ENCODE measurements around the gene OR8B3. TPM values are rescaled to one million over a fixed set of nuclear protein-coding genes. Genes with fewer than 3 reads are reported as not detected.

Gene OR8B3
- total and polyA plus RNA-seq, 2 experiments from 2014 or later, result not detected

DNA sequence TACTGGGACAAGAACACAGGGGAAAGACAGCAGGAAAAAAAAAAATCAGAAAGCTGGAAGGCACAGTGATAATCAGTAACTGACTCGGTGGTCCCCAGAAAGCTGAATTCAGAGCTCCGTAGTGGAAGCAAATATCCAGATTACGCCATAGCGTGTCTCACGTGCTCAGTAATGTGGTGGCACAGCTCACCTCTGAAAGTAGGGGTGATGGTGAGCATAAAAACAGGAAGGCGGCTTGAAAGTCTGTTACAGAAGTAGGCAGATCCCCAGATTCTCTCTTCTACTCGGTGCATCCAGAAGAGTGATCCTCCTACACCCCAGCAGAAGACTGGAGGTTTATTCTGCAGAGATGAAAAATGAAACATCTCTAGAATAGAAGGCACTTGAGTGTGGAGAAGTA lies 11.1 kb upstream of the OR8B3 start:
- Histone ChIP-seq H3K4me3 (no peak overlapping the region), H2AFZ (no peak overlapping the region), H3K4me1 (ENCODE audit: insufficient read depth) (no peaks in the 10 kb centered on the region), H4K20me1 (replicated peaks; ENCODE audit: insufficient read depth) (no peaks in the 10 kb centered on the region), H3K79me2 (replicated peaks; ENCODE audit: insufficient read depth) (no peaks in the 10 kb centered on the region), H3F3A (replicated peaks; ENCODE audit: low read depth) (no peaks in the 10 kb centered on the region), H3K9me2 (ENCODE audit: insufficient read depth) (no peaks in the 10 kb centered on the region), H3K27me3 (ENCODE audit: insufficient read depth) (no peaks in the 10 kb centered on the region), H3K27ac (ENCODE audit: low read depth) (no peak overlapping the region), H3K36me3 (ENCODE audit: insufficient read depth) (no peaks in the 10 kb centered on the region), H3K4me2 (no peak overlapping the region)
- Mint-ChIP-seq H3K4me3 (no peak overlapping the region), H3K27ac (no peak overlapping the region), H3K36me3 (ENCODE audit: low read depth) (no peaks in the 10 kb centered on the region), H3K9me3 (no peaks in the 10 kb centered on the region), H3K27me3 (ENCODE audit: insufficient read depth, low read depth, poor library complexity) (no peaks in the 10 kb centered on the region), H3K4me1 (no peaks in the 10 kb centered on the region)
- ATAC-seq, result no peak
- no peak for DNase-seq (ENCODE audit: low spot score)
- TF ChIP-seq NANOG (IDR thresholded peaks at IDR 0.05; ENCODE audit: borderline replicate concordance) (no peak), CREB1 (CRISPR knock-in tag; IDR thresholded peaks at IDR 0.05; ENCODE audit: low read depth) (no peak), EZH2 (IDR thresholded peaks at IDR 0.05; ENCODE audit: low read depth, unreplicated experiment) (no peak), JUNB (IDR thresholded peaks at IDR 0.05; ENCODE audit: unreplicated experiment) (no peak), EZH2phosphoT487 (IDR thresholded peaks at IDR 0.05; ENCODE audit: unreplicated experiment) (no peak), POLR2AphosphoS5 (IDR thresholded peaks at IDR 0.05; ENCODE audit: low read depth) (no peak), STAT1 (IDR thresholded peaks at IDR 0.05; ENCODE audit: unreplicated experiment) (no peak), ZNF114 (CRISPR knock-in tag; IDR thresholded peaks at IDR 0.05) (no peak), ZNF331 (CRISPR knock-in tag; IDR thresholded peaks at IDR 0.05; ENCODE audit: low read depth) (no peak)
- TF ChIP-seq, protein P1, sequence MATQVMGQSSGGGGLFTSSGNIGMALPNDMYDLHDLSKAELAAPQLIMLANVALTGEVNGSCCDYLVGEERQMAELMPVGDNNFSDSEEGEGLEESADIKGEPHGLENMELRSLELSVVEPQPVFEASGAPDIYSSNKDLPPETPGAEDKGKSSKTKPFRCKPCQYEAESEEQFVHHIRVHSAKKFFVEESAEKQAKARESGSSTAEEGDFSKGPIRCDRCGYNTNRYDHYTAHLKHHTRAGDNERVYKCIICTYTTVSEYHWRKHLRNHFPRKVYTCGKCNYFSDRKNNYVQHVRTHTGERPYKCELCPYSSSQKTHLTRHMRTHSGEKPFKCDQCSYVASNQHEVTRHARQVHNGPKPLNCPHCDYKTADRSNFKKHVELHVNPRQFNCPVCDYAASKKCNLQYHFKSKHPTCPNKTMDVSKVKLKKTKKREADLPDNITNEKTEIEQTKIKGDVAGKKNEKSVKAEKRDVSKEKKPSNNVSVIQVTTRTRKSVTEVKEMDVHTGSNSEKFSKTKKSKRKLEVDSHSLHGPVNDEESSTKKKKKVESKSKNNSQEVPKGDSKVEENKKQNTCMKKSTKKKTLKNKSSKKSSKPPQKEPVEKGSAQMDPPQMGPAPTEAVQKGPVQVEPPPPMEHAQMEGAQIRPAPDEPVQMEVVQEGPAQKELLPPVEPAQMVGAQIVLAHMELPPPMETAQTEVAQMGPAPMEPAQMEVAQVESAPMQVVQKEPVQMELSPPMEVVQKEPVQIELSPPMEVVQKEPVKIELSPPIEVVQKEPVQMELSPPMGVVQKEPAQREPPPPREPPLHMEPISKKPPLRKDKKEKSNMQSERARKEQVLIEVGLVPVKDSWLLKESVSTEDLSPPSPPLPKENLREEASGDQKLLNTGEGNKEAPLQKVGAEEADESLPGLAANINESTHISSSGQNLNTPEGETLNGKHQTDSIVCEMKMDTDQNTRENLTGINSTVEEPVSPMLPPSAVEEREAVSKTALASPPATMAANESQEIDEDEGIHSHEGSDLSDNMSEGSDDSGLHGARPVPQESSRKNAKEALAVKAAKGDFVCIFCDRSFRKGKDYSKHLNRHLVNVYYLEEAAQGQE (IDR thresholded peaks at IDR 0.05; ENCODE audit: unreplicated experiment), result no peak
- TF ChIP-seq, protein P2, sequence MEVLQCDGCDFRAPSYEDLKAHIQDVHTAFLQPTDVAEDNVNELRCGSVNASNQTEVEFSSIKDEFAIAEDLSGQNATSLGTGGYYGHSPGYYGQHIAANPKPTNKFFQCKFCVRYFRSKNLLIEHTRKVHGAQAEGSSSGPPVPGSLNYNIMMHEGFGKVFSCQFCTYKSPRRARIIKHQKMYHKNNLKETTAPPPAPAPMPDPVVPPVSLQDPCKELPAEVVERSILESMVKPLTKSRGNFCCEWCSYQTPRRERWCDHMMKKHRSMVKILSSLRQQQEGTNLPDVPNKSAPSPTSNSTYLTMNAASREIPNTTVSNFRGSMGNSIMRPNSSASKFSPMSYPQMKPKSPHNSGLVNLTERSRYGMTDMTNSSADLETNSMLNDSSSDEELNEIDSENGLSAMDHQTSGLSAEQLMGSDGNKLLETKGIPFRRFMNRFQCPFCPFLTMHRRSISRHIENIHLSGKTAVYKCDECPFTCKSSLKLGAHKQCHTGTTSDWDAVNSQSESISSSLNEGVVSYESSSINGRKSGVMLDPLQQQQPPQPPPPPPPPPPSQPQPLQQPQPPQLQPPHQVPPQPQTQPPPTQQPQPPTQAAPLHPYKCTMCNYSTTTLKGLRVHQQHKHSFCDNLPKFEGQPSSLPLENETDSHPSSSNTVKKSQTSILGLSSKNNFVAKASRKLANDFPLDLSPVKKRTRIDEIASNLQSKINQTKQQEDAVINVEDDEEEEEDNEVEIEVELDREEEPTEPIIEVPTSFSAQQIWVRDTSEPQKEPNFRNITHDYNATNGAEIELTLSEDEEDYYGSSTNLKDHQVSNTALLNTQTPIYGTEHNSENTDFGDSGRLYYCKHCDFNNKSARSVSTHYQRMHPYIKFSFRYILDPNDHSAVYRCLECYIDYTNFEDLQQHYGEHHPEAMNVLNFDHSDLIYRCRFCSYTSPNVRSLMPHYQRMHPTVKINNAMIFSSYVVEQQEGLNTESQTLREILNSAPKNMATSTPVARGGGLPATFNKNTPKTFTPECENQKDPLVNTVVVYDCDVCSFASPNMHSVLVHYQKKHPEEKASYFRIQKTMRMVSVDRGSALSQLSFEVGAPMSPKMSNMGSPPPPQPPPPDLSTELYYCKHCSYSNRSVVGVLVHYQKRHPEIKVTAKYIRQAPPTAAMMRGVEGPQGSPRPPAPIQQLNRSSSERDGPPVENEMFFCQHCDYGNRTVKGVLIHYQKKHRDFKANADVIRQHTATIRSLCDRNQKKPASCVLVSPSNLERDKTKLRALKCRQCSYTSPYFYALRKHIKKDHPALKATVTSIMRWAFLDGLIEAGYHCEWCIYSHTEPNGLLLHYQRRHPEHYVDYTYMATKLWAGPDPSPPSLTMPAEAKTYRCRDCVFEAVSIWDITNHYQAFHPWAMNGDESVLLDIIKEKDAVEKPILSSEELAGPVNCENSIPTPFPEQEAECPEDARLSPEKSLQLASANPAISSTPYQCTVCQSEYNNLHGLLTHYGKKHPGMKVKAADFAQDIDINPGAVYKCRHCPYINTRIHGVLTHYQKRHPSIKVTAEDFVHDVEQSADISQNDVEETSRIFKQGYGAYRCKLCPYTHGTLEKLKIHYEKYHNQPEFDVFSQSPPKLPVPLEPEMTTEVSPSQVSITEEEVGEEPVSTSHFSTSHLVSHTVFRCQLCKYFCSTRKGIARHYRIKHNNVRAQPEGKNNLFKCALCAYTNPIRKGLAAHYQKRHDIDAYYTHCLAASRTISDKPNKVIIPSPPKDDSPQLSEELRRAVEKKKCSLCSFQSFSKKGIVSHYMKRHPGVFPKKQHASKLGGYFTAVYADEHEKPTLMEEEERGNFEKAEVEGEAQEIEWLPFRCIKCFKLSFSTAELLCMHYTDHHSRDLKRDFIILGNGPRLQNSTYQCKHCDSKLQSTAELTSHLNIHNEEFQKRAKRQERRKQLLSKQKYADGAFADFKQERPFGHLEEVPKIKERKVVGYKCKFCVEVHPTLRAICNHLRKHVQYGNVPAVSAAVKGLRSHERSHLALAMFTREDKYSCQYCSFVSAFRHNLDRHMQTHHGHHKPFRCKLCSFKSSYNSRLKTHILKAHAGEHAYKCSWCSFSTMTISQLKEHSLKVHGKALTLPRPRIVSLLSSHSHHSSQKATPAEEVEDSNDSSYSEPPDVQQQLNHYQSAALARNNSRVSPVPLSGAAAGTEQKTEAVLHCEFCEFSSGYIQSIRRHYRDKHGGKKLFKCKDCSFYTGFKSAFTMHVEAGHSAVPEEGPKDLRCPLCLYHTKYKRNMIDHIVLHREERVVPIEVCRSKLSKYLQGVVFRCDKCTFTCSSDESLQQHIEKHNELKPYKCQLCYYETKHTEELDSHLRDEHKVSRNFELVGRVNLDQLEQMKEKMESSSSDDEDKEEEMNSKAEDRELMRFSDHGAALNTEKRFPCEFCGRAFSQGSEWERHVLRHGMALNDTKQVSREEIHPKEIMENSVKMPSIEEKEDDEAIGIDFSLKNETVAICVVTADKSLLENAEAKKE (CRISPR knock-in tag; IDR thresholded peaks at IDR 0.05), result no peak
- TF ChIP-seq, protein P3, sequence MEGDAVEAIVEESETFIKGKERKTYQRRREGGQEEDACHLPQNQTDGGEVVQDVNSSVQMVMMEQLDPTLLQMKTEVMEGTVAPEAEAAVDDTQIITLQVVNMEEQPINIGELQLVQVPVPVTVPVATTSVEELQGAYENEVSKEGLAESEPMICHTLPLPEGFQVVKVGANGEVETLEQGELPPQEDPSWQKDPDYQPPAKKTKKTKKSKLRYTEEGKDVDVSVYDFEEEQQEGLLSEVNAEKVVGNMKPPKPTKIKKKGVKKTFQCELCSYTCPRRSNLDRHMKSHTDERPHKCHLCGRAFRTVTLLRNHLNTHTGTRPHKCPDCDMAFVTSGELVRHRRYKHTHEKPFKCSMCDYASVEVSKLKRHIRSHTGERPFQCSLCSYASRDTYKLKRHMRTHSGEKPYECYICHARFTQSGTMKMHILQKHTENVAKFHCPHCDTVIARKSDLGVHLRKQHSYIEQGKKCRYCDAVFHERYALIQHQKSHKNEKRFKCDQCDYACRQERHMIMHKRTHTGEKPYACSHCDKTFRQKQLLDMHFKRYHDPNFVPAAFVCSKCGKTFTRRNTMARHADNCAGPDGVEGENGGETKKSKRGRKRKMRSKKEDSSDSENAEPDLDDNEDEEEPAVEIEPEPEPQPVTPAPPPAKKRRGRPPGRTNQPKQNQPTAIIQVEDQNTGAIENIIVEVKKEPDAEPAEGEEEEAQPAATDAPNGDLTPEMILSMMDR (conservative IDR thresholded peaks at IDR 0.05; ENCODE audit: low read depth in 2 of 2), result no peak
- TF ChIP-seq, protein P4, sequence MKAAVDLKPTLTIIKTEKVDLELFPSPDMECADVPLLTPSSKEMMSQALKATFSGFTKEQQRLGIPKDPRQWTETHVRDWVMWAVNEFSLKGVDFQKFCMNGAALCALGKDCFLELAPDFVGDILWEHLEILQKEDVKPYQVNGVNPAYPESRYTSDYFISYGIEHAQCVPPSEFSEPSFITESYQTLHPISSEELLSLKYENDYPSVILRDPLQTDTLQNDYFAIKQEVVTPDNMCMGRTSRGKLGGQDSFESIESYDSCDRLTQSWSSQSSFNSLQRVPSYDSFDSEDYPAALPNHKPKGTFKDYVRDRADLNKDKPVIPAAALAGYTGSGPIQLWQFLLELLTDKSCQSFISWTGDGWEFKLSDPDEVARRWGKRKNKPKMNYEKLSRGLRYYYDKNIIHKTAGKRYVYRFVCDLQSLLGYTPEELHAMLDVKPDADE (IDR thresholded peaks at IDR 0.05), result no peak

All from GM23338 (cell line).